ENCODE results near the gene SOWAHA. TPM values are rescaled to one million over a fixed set of nuclear protein-coding genes. Genes with fewer than 3 reads are reported as not detected.

SOWAHA gene
- total RNA-seq, 1 experiment from 2014 or later = 0.20 TPM

DNA sequence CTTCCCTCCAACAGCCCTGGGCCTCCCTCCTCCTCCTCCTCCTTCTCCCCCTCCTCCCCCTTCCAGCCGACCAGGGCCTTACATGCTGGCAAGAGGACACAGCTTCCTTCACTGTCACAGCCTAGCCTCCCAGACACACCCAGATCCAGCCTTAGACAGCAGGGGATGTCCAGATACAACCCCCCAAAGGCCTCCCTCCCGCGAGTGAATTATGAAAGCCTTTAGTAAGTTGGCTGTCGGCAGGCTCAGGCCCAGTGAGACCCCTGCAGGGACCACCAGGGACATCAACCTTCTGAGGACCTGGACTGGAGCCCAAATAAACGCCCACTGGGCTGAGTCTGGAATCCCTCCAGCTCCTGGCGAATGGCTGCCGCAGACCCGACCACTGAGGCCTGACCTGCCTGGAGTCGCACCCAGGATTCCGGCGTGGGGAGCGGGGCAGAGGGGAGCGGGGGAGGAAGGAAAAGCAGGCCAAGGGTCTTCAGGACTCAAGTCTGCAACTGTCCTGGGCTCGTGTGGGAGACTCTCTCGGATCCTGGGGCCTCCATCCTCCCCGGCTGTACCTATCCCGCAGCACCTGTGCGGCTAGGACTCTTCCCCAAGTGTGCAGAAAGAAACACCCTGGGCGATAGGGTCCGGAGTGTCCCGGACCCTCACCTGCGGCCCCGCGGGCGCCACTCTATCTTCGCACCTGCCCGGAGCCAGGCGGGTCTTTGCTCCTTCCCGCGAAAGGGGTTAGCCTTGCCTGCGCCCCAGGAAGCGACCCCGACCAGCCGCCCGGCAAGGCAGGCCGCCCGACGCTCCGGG, 36.8 kb upstream of the SOWAHA start:
- H2BK20ac ChIP-seq (ENCODE audit: low read depth, low read length, poor library complexity, severe bottlenecking) = no peak overlapping the region
- peaks cover 8% of the 10 kb centered on the region; the same call in 1 of the 2 replicates for H3K4me1 ChIP-seq (ENCODE audit: insufficient read depth, low read length)
- H3T11ph ChIP-seq (ENCODE audit: low read length) = no peak overlapping the region
- peak overlapping the region; percentile 67 for H3K4me2 ChIP-seq (ENCODE audit: insufficient read depth, insufficient read length, low read length)
- Mint-ChIP-seq H3K4me3 (peak overlapping the region; percentile 65 to 80), H3K9me3 (no peaks in the 10 kb centered on the region; a peak in 1 of 5 replicates), H3K4me1 (peaks cover 25 to 30% of the 10 kb centered on the region in 2 experiments), H3K27me3 (ENCODE audit: low read depth) (peaks cover 71% of the 10 kb centered on the region), H3K27ac (no peak overlapping the region), H3K36me3 (ENCODE audit: insufficient read depth in 1 of 3, low read depth in 3 of 3) (no peaks in the 10 kb centered on the region)
- no peaks in the 10 kb centered on the region for H3K9me3 ChIP-seq (ENCODE audit: control insufficient read depth, low read depth, low read length)
- no CpG with 5 or more reads among the region's 39 CpGs for WGBS (ENCODE audit: extremely low coverage, insufficient read length, low lambda C conversion rate)
- H4K8ac ChIP-seq (replicated peaks; ENCODE audit: insufficient read length, low read depth, low read length) = no peak overlapping the region
- no peak overlapping the region for H2BK12ac ChIP-seq (ENCODE audit: insufficient read length, low read depth, low read length)
- peak; percentile 41 for DNase-seq
- H3K56ac ChIP-seq (ENCODE audit: insufficient read length, low read depth, low read length) = no peak overlapping the region
- H2AFZ ChIP-seq (ENCODE audit: low read length) = no peak overlapping the region
- H2BK5ac ChIP-seq (ENCODE audit: insufficient read length, low read length) = no peak overlapping the region
- H2BK120ac ChIP-seq (ENCODE audit: low read depth, low read length, poor library complexity, severe bottlenecking) = no peak overlapping the region
- peaks cover 2% of the 10 kb centered on the region for H3K79me1 ChIP-seq (ENCODE audit: insufficient read depth, low read depth, low read length, poor library complexity, severe bottlenecking)
- no peak overlapping the region for H2BK15ac ChIP-seq (ENCODE audit: low read depth, low read length)
- H3K18ac ChIP-seq (ENCODE audit: insufficient read length, low read depth, low read length) = no peak overlapping the region
- TF ChIP-seq, protein P1, sequence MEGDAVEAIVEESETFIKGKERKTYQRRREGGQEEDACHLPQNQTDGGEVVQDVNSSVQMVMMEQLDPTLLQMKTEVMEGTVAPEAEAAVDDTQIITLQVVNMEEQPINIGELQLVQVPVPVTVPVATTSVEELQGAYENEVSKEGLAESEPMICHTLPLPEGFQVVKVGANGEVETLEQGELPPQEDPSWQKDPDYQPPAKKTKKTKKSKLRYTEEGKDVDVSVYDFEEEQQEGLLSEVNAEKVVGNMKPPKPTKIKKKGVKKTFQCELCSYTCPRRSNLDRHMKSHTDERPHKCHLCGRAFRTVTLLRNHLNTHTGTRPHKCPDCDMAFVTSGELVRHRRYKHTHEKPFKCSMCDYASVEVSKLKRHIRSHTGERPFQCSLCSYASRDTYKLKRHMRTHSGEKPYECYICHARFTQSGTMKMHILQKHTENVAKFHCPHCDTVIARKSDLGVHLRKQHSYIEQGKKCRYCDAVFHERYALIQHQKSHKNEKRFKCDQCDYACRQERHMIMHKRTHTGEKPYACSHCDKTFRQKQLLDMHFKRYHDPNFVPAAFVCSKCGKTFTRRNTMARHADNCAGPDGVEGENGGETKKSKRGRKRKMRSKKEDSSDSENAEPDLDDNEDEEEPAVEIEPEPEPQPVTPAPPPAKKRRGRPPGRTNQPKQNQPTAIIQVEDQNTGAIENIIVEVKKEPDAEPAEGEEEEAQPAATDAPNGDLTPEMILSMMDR (conservative IDR thresholded peaks at IDR 0.05) = peak; percentile 27; the same call in 2 of the 3 replicates
- peaks cover 13% of the 10 kb centered on the region for H3K23me2 ChIP-seq (ENCODE audit: insufficient read length, low read depth, low read length, poor library complexity, severe bottlenecking)
- peaks cover 16% of the 10 kb centered on the region; the same call in 1 of the 2 replicates for H3K27me3 ChIP-seq (ENCODE audit: insufficient read depth, low read length)
- no peak overlapping the region for H2AK5ac ChIP-seq (ENCODE audit: insufficient read length, low read length)
- H3K9ac ChIP-seq (ENCODE audit: extremely low read depth, insufficient read length, low read length) = no peak overlapping the region
- H3K23ac ChIP-seq (ENCODE audit: insufficient read length, low read depth, low read length) = no peak overlapping the region
- no peak overlapping the region for H3K14ac ChIP-seq (ENCODE audit: insufficient read depth, low read length)
- H4K20me1 ChIP-seq (ENCODE audit: control insufficient read depth, insufficient read depth, insufficient read length) = no peaks in the 10 kb centered on the region
- peaks cover 2% of the 10 kb centered on the region; the same call in 1 of the 2 replicates for H3K79me2 ChIP-seq (ENCODE audit: insufficient read depth, low read length)
- H4K5ac ChIP-seq (ENCODE audit: insufficient read length, low read depth, low read length) = no peak overlapping the region
- no peak overlapping the region for H4K91ac ChIP-seq (ENCODE audit: insufficient read length, low read depth, low read length)
- H3K4ac ChIP-seq (ENCODE audit: low read depth, low read length) = no peak overlapping the region
- no peak overlapping the region for H3K27ac ChIP-seq (ENCODE audit: insufficient read length, low read depth, low read length)
